Caco-2 (cell line): ENCODE results near the gene PPP2R5D. TPM values are rescaled to one million over a fixed set of nuclear protein-coding genes. Genes with fewer than 3 reads are reported as not detected.

ENCODE experiments used
- BruUV-seq: library from RNA; stranded (reverse); fragments of 400-500 nt; replicated peaks from 2 replicates; lab custom pipeline; 2021; lab: Mats Ljungman, UMichigan
- CTCF ChIA-PET: fragments of 300-600 bp; sonication (Branson Sonifier 250); formaldehyde crosslinking; loops from one replicate; lab custom pipeline; 2022; ENCODE audit warnings: antibody characterized with exemption; lab: Charles Lee
- POLR2A ChIA-PET: fragments of 300-600 bp; sonication (Branson Sonifier 250); formaldehyde crosslinking; loops from one replicate; lab custom pipeline; 2022; ENCODE audit warnings: antibody characterized with exemption; lab: Charles Lee
- DNase-seq, 2 experiments: peaks; one replicate each; pipeline versions ENCODE4 v3.0.0 to v3.0.0-alpha.2; 2020 to 2022
- H3K27me3 ChIP-seq: replicated peaks from 2 replicates; pipeline ENCODE4 v1.6.0; 2011; ENCODE audit warnings: low read length; ENCODE audit not compliant: control insufficient read depth, insufficient read depth
- H3K36me3 ChIP-seq: 2 replicates; pipeline ENCODE4 v1.5.1; 2011; ENCODE audit warnings: low read length; ENCODE audit not compliant: control insufficient read depth, insufficient read depth
- H3K4me1 ChIP-seq: fragments of 250-450 bp; sonication (Bioruptor Pico); 2 replicates; pipeline ENCODE4 v1.5.1; 2020; ENCODE audit warnings: mild to moderate bottlenecking
- H3K4me3 ChIP-seq: 2 replicates; pipeline ENCODE4 v1.5.1; 2011; ENCODE audit warnings: low read depth, mild to moderate bottlenecking, control low read depth, low read length
- H3K9me3 ChIP-seq: fragments of 250-450 bp; sonication (Bioruptor Pico); 2 replicates; pipeline ENCODE4 v1.5.1; 2020; ENCODE audit warnings: mild to moderate bottlenecking, moderate library complexity
- H3K27ac Mint-ChIP-seq: one replicate; pipeline ENCODE4 v1.8.0; 2022; ENCODE audit warnings: mixed read lengths; ENCODE audit not compliant: unreplicated experiment
- H3K27me3 Mint-ChIP-seq: one replicate; pipeline ENCODE4 v1.8.0; 2022; ENCODE audit warnings: mixed read lengths; ENCODE audit not compliant: insufficient read depth, unreplicated experiment
- H3K36me3 Mint-ChIP-seq: one replicate; pipeline ENCODE4 v1.8.0; 2022; ENCODE audit warnings: mild to moderate bottlenecking, mixed read lengths; ENCODE audit not compliant: insufficient read depth, unreplicated experiment
- H3K4me1 Mint-ChIP-seq: one replicate; pipeline ENCODE4 v1.8.0; 2022; ENCODE audit warnings: low read depth, mixed read lengths; ENCODE audit not compliant: unreplicated experiment
- H3K4me3 Mint-ChIP-seq: one replicate; pipeline ENCODE4 v1.8.0; 2022; ENCODE audit warnings: mild to moderate bottlenecking, moderate library complexity, mixed read lengths; ENCODE audit not compliant: unreplicated experiment
- H3K9me3 Mint-ChIP-seq: one replicate; pipeline ENCODE4 v1.8.0; 2022; ENCODE audit warnings: mixed read lengths; ENCODE audit not compliant: unreplicated experiment
- CTCF ChIP-seq, 2 experiments: fragments of 200-600 bp in 1 of 2; IDR thresholded peaks; 1 replicate in 1 of 2; 2 replicates in 1 of 2; pipeline versions ENCODE4 v1.5.1 to v1.8.0; 2011 to 2022; ENCODE audit warnings: antibody characterized with exemption in 1 of 2, control low read depth in 1 of 2, inconsistent platforms in 1 of 2, low read depth in 1 of 2, low read length in 1 of 2, mild to moderate bottlenecking in 1 of 2, moderate library complexity in 1 of 2; ENCODE audit not compliant: insufficient read depth in 1 of 2, severe bottlenecking in 1 of 2, unreplicated experiment in 1 of 2
- intact Hi-C: fragments of 100-400 bp; cut with micrococcal nuclease; formaldehyde crosslinking; loops from one replicate; pipeline ENCODE4 v1.10.0; 2022; ENCODE audit not compliant: unreplicated experiment
- total RNA-seq: library from RNA; stranded (reverse); gene quantifications from 2 replicates; pipeline ENCODE4 v1.2.3, GENCODE V29; 2022

PPP2R5D gene
- total RNA-seq, 1 experiment from 2014 or later, result 45.0 TPM

DNA sequence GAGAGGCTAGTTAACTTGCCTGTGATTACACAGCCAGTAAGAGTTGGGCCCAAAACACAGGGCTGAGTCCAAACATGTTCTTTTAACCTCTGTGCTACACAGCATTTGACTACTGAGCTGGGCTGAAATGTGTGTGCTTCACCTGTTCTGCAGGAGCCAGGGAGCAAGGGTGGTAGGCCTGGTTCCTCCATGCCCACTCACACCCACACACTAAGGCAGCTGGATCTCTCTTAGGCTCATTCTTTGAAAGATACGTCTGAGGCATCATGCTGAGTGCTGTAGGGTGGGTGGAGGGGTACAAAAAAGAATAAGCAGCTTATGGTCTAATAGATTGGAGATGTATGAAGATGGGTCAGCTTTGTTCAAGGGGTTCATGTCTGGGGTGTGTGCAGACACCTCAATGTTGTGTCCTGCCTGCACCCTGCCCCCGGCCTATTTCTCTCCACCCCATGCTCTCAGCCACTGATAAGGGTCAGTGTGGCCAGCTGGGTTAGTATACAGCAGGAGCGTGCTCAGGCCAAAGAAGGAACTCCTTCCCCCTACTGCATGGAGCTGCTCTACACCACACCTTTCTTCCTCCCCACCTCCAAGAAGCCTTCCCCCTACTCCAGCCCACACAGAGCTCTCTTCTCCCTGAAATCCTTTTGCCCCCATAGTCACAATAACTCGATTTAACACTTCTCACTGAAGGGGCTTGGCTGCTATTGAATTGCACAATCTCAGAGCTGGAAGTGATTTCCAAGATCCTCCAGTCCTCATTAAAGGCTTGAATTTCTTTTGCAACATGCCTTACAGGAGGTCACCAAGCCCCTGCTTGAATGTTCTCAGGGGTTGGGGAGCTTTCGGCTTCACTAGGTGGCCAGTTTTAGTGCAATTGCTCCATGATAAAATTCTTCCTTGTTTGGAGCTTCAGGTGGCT, 3.4 kb downstream of the PPP2R5D start:
- no peak overlapping the region for H3K4me3 Mint-ChIP-seq
- ChIA-PET CTCF (no interaction called here), POLR2A (no interaction called here)
- H3K27ac Mint-ChIP-seq, result no peak overlapping the region
- Histone ChIP-seq H3K27me3 (no peaks in the 10 kb centered on the region), H3K36me3 (peaks cover 2% of the 10 kb centered on the region; the same call in 1 of the 2 replicates), H3K9me3 (no peaks in the 10 kb centered on the region), H3K4me3 (no peak overlapping the region), H3K4me1 (no peaks in the 10 kb centered on the region)
- no peaks in the 10 kb centered on the region for H3K27me3 Mint-ChIP-seq
- TF ChIP-seq CTCF (IDR thresholded peaks at IDR 0.05; ENCODE audit: insufficient read depth in 1 of 2, low read depth in 1 of 2, low read length in 1 of 2, severe bottlenecking in 1 of 2, unreplicated experiment in 1 of 2), result no peak
- intact Hi-C loops, result loop anchor here (10.0 kb wide), 1 partner anchor 83 kb away; no protein-coding TSS in a partner anchor
- H3K36me3 Mint-ChIP-seq, result peaks cover 20% of the 10 kb centered on the region
- no peak for DNase-seq
- no peaks in the 10 kb centered on the region for H3K9me3 Mint-ChIP-seq
- no TSS peak for BruUV-seq
- peaks cover 30% of the 10 kb centered on the region for H3K4me1 Mint-ChIP-seq

DNA sequence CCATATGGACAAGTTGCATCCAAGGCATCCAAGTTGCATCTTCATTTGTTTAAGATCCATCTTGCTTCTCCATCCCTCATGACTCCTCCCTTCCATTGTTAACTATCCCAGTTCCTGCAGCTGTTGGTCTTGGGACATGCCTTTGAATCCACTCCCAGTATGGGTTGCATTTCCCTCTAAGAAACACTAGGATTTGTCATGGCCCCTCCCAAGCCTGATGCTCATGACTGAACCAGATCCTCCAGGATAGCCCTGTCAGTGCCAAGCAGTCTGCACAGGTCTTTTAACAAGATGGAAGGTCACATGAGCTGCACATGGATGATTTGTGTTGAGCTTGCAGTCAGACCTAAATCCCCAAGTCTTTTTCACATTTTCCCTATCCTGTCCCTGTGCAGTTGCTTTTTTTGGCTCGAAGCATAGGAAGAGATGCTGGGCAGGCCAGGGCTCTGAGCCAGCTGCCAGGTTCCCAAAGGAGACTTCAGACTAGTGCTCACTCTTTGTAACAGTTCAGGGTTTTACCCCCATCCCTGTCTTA, 4.2 kb downstream of the PPP2R5D start:
- H3K9me3 ChIP-seq, result no peaks in the 10 kb centered on the region
- no TSS peak for BruUV-seq
- peaks cover 2% of the 10 kb centered on the region; the same call in 1 of the 2 replicates for H3K36me3 ChIP-seq
- ChIA-PET POLR2A (no interaction called here), CTCF (no interaction called here)
- intact Hi-C loops, result loop anchor here (10.0 kb wide), 1 partner anchor 84 kb away; no protein-coding TSS in a partner anchor
- Mint-ChIP-seq H3K27me3 (no peaks in the 10 kb centered on the region), H3K4me1 (peaks cover 30% of the 10 kb centered on the region), H3K4me3 (no peak overlapping the region), H3K9me3 (no peaks in the 10 kb centered on the region), H3K27ac (no peak overlapping the region), H3K36me3 (peaks cover 20% of the 10 kb centered on the region)
- no peak for DNase-seq
- H3K4me3 ChIP-seq, result no peak overlapping the region
- no peaks in the 10 kb centered on the region for H3K27me3 ChIP-seq
- TF ChIP-seq CTCF (IDR thresholded peaks at IDR 0.05; ENCODE audit: insufficient read depth in 1 of 2, low read depth in 1 of 2, low read length in 1 of 2, severe bottlenecking in 1 of 2, unreplicated experiment in 1 of 2), result no peak
- H3K4me1 ChIP-seq, result no peaks in the 10 kb centered on the region

- H3K36me3 ChIP-seq, result peaks cover 2% of the 10 kb centered on the region; the same call in 1 of the 2 replicates
- Mint-ChIP-seq H3K27ac (no peak overlapping the region), H3K9me3 (no peaks in the 10 kb centered on the region), H3K27me3 (no peaks in the 10 kb centered on the region), H3K4me3 (no peak overlapping the region), H3K36me3 (peaks cover 20% of the 10 kb centered on the region), H3K4me1 (peaks cover 22% of the 10 kb centered on the region)
- H3K27me3 ChIP-seq, result no peaks in the 10 kb centered on the region
- ChIA-PET POLR2A (interaction anchor here (1.0 kb wide), 1 partner anchor 15 kb away, joined by 8 read pairs; no protein-coding TSS in a partner anchor), CTCF (interaction anchor here (0.5 to 0.6 kb wide), 2 partner anchors 26 to 60 kb away, joined by 3 read pairs; partner anchors contain the start of gene CNPY3)
- intact Hi-C loops, result loop anchor here (10.0 kb wide), 1 partner anchor 85 kb away; no protein-coding TSS in a partner anchor
- TF ChIP-seq CTCF (IDR thresholded peaks at IDR 0.05; ENCODE audit: insufficient read depth in 1 of 2, low read depth in 1 of 2, low read length in 1 of 2, severe bottlenecking in 1 of 2, unreplicated experiment in 1 of 2), result no peak
- BruUV-seq, result no TSS peak
- H3K9me3 ChIP-seq, result no peaks in the 10 kb centered on the region
- DNase-seq, result no peak
- no peaks in the 10 kb centered on the region for H3K4me1 ChIP-seq
- no peak overlapping the region for H3K4me3 ChIP-seq
Observed at GRCh38 chr6:42989923-42990322, 5.6 kb downstream of the PPP2R5D start.
